Stimulated activated CD4-positive, alpha-beta T cell treated with anti-CD3 and anti-CD28 coated beads, Interleukin-12 subunit alpha, Interleukin-12 subunit beta, amount 100 ng/mL, for 48 hours (primary cell): ENCODE measurements around the gene CPN2.

Experiments
- DNase-seq, 3 donors: peaks; one replicate each; pipeline ENCODE4 v3.0.0-alpha.2; 2020; ENCODE audit warnings: low read depth in 2 of 3, low spot score in 1 of 3

The CPN2 gene

DNA sequence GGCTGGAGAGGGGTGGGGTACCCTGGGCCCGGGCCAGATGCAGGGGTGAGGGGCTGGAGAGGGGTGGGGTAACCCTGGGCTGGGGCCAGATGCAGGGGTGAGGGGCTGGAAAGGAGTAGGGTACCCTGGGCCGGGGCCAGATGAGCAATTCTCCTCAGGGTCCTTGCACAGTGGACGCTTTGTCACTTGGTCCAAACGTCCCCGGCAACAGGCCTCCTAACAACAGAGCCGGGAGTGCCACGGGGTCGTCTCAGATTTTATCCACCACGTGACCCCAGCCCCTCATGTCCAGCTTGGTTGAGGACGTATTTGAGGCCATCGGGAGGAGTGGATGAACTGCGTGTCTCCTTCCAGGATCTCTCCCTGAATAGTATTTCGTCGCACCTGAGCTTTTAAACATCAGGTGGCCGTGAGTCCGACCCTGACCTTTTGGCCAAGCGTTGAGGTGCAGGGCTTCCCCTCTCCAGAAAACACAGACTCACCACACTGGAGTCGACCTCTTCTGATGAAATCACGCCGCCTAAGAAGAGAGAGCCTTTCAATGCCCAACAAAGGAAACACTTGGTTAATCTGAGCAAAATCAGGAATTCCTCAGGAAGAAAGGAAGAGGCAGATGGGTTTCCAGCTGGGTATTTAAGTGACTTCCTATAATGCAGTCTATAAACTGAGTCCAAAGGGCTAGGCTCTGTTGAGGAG lies 31.2 kb upstream of the CPN2 start:
- DNase-seq = no peak

DNA sequence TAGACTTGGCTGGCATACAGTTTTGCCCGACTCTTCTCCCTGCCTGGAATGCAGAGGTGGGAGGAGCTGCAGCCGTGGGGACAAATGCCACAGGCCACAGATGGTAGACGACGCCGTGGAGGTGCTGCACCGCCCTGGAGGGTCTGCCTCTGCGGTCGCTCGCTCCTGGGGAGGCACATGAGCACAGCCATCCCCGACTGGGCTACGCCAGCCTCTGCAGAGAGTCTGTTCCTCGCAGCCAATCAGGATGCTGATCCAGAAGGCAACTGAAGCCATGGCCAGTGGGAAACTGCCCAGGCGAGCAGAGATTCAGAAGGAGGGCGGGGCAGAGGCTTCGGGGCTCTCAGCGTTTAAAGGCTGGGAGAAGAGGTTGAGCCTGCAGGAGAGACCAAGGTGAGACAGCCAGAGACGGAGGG lies 30.3 kb upstream of the CPN2 start:
- DNase-seq = no peak

DNA sequence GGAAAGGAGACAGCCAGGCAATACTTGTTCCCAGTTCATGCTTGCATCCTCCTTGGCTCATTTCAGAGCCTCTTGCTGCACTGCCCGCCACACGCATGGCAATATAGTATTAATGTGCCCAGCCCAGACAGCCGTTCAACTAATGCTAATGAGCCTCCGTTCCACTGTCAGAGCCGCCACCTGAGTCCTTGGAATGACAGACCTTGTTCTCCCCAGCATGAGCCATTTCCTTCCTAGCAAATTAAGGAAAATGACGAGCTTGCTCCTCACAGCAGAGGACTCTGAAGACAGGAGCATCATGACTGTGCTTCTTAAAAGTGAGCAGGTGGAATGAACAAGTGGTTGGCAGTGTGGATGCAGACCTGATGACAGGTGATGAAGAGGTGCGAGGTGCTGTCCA lies 29.2 kb upstream of the CPN2 start:
- DNase-seq = no peak

DNA sequence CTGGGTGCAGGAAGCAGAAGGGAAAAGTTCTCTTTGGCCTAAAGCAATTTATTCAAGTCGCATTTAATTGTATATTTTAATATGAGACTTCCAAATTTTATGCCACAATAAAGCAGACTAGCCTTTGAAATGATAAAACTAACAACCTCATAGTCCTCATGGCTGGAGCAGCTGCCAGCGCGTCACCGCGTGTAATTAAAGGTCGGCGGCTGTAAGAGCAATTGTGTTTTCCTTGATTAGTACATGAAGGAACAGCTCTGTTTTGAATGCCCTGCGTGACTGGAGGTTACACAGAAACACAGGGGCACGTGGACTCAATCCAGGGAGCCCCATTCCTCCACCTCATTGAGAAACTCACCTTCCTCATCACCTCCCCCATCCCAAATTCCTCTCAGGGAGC lies 28.5 kb upstream of the CPN2 start:
- DNase-seq = no peak

DNA sequence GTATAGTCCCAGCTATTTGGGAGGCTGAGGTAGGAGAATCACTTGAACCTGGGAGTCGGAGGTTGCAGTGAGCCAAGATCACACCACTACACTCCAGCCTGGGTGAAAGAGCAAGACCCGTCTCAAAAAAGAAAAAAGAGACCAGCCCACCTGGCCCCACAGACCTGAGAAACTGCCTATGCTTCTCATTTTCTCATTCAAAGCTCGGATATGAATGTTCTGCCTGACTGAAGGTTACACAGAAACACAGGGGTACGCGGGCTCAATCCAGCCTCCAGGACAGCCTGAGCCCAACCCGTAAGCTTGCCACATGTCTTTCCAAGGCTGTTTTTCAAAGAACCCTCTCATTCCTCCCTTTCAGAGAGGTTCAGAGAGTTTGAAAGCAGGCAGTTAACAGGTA lies 28.1 kb upstream of the CPN2 start:
- DNase-seq = no peak

DNA sequence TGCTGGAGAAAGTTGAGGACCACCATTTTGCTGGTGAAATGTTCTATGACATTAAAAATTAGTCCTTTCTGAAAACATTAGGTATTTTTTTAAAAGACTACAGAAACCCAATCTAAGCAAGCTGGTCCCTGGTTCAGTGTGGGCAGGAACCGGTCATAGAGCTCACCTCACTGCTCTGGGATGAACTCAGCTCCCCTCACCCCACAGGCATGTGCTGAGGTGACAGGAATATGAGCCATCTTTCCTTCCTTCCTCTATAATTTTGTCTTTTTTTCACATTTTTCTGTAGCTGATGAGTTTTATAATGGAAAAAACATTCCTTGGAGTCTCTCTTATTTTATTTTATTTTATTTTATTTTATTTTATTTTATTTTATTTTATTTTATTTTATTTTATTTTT lies 26.6 kb upstream of the CPN2 start:
- DNase-seq = no peak

DNA sequence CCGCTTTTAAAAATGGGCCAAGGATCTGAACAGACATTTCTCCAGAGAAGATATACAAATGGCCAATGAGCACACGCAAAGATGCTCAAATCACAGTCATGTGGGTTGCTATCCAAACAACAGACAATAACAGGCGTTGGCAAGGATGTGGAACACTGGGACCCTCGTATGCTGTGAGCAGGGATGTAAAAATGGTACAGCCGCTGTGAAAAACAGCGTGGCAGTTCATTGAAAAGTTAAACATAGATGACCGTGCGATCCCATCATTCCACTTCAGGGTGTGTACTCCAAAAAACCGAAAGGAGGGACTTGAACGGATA lies 25.1 kb upstream of the CPN2 start:
- DNase-seq = no peak

DNA sequence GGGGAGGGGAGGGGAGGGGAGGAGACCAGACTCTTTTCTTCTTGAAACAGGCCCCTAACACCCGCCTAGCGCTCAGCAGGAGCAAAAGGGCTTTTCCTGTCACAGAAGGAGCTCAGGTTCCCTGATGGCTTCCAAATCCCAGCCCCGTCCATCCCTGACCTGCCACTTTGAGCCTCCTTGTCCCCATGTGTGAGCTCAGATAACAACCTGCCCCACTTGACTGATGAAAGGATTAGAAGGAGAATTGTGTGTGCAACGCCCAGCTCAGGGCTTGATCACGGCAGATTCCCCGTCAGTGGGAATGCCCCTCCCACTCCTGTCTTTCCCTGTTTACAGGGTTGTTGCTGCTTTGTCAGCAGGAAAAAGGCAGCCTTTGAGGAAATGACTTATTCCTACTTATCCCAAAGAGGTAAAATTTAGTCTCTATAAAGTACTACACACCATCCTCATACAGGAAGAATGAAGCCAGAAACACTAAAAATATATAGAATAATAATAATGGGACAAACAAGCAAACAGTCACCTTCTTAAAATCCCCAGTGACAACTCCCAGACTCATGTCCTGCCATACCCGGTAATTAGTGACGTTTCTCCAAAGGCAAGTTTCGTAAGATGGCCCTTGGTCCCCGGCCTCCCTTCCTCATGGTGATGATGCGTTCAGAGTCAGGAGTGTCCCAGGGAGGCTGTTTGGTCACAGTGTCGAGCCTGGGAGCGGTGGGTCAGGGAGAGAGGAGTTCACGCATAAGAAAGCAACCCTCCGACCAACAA lies 24.5 kb upstream of the CPN2 start:
- DNase-seq = no peak

DNA sequence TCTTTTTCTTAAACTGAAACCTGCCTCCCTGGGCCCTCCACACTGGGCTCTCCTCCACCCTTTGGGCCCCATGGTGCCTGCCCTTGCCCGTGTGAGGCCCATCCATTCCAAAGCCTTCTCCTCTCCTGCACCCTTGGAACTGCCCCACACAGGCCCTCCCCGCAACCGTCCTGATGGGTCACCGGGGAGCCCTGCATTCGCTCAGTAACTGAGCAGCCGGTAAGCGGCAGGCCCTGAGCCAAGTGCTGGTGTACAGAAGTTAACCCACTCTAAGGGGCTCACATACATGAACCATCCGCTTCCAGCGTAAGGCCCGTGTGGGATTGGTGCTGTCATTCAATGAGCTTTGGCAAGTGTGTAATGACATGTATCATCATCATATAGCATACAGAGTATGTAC lies 23.8 kb upstream of the CPN2 start:
- no peak for DNase-seq

DNA sequence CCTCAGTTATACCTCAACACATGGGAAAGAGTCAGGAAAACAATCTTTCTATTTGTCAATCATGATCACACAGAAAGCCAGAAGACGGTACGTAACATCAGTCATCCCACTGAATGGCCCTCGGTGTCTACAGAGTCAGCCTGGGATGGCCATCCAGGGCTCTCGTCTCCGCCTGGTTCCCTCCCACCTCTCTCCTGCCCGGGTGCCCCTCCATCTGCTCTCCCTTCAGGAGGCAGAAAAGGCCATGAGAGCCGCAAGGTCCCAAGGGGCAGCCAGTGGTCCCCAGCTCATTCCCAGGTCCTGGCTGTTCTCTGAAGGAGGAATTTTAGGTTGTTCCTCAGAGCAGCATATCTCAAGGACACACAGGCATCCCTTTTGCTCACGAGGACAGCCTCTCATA lies 22.8 kb upstream of the CPN2 start:
- DNase-seq = no peak

DNA sequence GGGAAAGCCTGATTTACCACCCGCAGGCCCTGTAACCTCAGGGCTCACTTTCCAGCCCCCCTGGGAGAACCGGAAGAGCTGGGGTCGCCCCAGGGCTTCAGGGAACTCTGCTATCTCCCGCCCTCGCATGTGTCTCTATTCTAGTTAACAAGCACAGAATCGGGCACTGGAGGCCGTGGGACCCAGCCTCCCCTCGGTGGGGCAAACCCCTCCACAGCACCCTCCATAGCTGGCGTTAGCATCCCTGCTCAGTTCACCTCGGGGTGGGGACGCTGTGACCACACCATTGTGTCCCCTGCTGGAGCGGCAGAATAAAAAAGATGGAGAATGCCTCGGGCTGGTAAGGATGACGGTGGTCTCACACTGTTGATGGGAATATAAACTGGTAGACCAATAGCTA lies 21.9 kb upstream of the CPN2 start:
- no peak for DNase-seq

DNA sequence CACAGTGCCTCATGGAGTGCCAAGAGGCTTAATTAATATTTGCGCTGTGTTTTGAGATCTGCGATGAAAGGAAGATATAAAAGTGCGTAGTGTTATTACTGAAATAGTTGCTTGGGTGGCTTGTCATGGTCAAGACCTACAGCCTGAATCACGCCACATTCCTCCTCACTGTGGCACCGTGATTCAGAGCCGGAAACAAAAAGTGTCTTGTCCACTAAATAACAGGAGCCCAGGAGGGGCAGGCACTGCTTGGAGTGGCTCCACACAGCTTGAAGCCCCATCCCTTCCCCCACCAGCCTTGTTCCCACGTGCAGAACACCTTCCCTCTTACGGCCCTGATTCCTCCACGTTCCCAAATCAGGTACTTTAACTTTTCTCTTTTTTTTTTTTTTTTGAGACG lies 19.6 kb upstream of the CPN2 start:
- DNase-seq = no peak

DNA sequence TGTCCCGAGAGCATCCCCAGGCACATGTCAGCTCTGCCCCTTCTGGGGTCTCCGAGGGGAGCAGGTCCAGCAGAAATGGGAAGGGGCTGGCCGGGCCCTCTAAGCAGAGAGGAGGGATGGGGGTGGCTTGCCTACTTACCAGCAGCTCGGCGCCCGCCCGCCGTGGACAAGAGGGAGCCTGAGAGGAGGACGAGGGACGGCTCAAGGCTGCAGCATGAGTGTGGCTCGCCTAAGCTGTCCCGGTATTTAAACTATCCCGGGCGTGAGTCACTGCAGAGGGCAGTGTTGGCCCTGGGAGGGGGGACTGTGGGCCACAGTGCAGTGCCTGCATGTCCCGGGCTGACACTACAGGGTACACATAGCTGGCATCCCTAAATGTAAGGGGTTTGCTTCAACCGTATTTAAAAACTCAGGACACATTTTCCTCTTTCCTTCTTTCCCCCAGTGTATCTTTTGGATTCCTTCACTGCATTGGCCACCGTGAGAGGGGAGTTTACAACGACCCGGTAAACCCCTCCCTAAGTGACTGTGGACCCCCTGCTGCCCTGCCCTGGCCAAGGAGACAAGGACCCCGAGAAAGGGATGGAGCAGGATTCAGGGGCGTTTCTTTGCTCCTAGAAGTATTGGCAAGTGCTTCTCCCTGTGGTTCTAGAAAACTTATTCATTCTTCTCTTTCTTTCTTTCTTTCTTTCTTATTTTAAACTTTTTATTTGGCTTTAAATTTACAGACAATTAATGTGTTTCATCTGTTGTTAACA lies 18.6 kb upstream of the CPN2 start, which contains the start of gene LRRC15:
LRRC15 (minus strand) TSS at position 222 of the 758 bp plus-strand sequence. CDS start 8,700 bp downstream, outside the sequence.
- DNase-seq = no peak

DNA sequence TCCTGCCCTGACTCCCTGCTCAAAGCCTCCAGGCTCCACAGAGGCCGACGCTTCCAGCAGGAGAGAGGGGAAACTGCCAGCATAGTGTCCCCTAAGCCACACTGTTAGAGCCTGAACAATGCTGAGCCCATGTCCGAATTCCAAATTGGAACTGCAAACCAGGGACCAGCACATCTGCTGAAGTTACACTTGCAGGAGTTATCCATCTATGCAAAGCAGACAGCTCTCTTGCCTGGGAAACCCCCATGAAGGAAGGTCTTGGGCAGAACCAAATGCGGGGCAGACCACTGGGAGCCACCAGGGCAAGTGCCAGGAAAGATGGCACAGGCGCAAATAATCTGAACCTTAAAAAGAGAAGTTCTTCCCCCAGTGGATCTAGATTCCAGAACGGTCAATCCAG lies 17.8 kb upstream of the CPN2 start:
- no peak for DNase-seq

DNA sequence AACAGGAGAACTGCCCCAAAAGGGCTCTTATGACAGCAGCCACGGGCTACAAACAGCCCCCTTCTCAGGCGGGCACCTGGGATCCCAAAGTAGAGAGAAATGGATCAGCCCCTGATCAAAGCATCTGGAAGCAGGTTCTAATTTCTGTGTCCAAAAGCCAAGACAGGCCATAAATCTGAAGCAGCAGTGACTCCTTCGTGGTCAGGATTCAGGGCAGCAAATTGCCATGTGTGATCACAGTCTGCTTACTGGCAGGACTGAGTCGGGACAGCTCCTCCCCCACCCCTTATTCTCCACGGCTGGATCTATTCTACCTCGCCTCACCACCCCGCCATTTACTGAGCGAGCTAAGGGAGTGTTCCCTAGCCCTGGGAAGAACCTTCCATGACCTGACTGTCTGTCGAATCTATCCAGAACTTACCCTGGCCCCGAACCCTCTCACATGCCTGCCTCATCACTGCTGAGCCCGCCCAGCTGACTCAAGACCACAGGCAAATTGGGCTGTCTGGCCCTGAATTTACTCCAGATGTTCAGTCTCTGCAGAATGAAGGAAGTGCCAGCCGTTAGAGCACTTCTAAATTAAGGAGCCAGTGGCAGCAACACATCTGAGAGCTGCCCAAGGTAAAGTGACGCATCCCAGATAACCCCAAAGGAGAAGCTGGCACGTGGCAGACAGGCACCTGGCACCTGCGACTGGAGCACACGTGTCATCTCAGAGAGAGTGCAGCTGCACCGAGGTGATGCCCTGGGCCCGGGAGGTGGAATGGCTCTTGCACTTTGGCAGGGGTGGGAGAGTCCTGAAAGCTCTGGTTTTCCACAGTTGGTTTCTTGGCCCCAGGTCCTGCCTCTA lies 17.1 kb upstream of the CPN2 start:
- DNase-seq = no peak

DNA sequence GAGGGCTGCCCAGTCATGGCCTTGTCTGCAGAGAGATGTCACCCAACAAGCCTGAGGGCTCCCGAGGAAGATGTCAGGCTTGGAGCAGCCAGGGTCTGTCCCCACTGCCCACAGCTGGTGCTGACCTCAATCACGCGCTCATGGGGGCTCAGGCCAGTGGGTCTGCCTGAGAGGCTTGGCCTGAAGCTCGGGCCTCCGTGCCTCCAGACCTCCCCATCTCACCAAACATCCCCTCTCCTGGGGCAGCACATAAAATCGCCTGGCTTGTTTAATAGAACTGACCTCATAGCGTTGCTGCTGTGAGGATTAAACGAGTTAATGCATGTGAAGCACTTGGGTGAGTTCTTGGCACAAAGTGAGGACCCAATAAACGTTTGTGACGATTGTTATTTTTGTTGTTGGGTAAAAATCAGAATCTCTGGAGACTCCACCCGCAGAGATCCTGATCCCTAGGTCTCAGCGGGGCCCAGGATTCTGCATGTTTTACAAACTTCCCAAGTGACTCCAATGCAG lies 14.9 kb upstream of the CPN2 start:
- no peak for DNase-seq

DNA sequence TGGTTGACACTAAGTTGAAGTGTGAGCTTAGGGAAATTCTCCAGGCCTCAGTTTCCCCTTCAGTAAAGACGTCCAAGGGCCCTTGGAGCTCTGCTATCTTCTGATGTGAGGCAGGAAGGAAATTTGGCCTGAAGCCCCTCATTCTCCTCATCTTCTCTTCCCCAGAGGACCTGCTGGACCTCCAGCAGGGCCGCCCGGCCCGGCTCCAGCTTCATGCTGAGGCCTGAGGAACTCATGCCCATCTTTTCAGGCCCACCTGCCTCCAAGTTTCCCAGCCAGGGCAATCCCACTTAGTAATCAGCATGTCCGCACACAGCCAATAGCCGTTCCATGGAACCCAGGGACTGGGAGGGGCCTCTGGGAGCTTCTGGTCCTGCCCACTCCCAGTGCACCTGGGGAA lies 14.4 kb upstream of the CPN2 start:
- no peak for DNase-seq

DNA sequence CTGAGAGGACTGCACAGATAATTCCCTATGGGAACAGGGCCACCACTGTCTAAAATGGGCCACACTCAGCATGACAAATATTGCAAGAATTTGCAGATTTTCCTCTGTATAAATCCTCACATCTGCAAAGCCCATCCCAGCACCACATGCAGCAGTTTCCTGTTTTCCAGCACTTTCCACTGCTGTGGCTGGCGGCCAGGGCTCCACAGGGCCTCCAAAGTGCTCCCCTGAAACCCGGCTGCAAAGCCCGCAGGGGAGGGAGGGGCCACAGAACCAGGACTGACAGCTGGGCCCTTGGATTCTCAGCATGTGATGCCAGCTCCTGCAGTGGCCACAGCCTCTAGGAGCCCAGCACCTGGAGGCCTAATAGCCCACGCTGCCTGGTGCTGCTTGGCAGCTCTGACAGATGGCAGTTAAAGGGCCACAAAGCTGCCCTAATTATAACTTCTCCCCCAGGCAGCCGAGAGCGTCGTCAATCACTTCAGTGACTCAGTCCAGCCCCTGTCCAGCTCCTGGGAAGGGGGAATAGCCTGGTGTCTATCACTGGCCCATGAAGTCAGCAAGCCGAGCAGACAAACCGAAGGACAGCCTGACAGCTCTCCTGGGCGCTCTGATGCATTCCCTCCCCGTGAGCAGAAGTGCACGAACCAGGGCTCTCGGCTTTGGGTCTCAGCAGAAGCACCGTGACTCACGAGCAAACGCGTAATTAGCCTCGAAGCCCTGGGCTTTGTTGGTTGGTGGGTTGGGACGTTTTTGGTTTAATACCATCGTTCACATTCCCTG lies 13.7 kb upstream of the CPN2 start:
- DNase-seq = no peak

DNA sequence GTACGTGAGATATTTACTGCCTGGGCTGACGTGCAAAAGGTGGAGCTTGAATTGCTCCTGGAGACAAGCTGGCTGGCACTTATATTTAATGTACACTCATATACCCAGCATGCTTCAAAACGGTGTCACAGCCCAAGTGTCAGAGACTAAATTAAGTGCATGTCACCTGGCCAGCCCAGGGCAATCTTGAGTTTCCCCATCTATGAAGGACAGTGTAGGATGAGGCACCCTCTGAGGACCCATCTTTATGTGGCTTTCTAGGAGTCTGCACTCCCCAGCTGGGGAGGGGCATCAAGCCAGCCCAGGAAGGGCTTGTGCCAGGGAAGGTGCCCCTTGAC lies 13.2 kb upstream of the CPN2 start:
- no peak for DNase-seq

DNA sequence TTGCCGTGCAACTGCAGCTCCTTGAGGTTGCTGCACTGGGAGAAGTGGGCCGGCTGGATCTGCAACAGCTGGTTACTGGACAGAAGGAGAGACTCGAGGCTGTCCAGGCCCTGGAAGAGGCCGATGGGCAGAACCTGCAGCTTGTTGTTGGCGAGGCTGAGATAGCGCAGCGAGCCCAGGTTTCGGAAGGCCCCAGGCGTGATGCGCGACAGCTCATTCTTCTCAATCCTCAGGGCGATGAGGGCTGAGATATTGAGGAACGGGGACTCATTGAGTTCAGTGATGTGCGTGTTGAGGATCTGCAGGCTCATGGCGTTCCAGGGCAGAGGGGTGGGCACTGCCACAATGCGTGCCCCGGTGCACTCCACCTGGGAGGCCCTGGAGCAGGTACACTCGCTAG lies 9.4 kb upstream of the CPN2 start:
- no peak for DNase-seq

DNA sequence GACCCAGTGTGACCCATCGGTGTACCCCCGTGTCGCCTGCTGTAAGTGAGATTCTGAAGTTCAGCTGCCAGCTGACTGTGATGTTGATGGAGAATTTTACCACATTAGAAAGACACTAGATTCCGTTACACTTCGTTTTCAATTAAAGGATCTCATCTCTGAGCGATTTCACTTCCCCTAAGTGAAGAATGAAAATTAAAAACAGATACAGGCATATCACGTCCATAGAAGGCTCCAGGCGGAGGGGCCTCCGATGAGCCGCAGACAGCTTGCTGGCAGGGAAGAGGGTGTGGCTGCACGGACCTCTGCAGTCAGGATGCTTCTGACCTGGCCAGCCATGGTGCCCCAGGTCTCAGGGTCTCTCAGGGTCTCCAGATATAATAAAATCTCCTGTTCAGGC lies 6.6 kb upstream of the CPN2 start:
- no peak for DNase-seq
